GM23248 (cell line): ENCODE measurements around the gene PTPN14. TPM values are rescaled to one million over a fixed set of nuclear protein-coding genes. Genes with fewer than 3 reads are reported as not detected.

Experiments
- DNase-seq: peaks from one replicate; pipeline ENCODE4 v3.0.0-alpha.2; 2015
- H2AFZ ChIP-seq: fragments of 200-600 bp; sonication (generic); 2 replicates; pipeline ENCODE4 v1.6.1; 2016; ENCODE audit warnings: antibody characterized with exemption
- H3F3A ChIP-seq: fragments of 200-600 bp; sonication (generic); 2 replicates; pipeline ENCODE4 v1.6.1; 2016; ENCODE audit warnings: mild to moderate bottlenecking, antibody characterized with exemption, mixed run types; ENCODE audit not compliant: insufficient read depth
- H3K27ac ChIP-seq: fragments of 200-600 bp; sonication (generic); 2 replicates; pipeline ENCODE4 v1.5.1; 2016; ENCODE audit warnings: mild to moderate bottlenecking
- H3K27me3 ChIP-seq: fragments of 200-600 bp; sonication (generic); replicated peaks from 2 replicates; pipeline ENCODE4 v1.6.1; 2016; ENCODE audit warnings: mild to moderate bottlenecking; ENCODE audit not compliant: insufficient read depth
- H3K36me3 ChIP-seq: fragments of 200-600 bp; sonication (generic); 2 replicates; pipeline ENCODE4 v1.6.1; 2016; ENCODE audit warnings: low read depth, mild to moderate bottlenecking
- H3K4me1 ChIP-seq: fragments of 200-600 bp; sonication (generic); 2 replicates; pipeline ENCODE4 v1.6.1; 2016; ENCODE audit warnings: mild to moderate bottlenecking; ENCODE audit not compliant: insufficient read depth
- H3K4me2 ChIP-seq: fragments of 200-600 bp; sonication (generic); one replicate; pipeline ENCODE4 v1.6.1; 2016; ENCODE audit warnings: mild to moderate bottlenecking; ENCODE audit not compliant: unreplicated experiment
- H3K4me3 ChIP-seq: fragments of 200-600 bp; sonication (generic); 2 replicates; pipeline ENCODE4 v1.5.1; 2016; ENCODE audit warnings: mild to moderate bottlenecking
- H3K79me2 ChIP-seq: fragments of 200-600 bp; sonication (generic); 2 replicates; pipeline ENCODE4 v1.6.1; 2016; ENCODE audit warnings: mild to moderate bottlenecking; ENCODE audit not compliant: insufficient read depth
- H3K9ac ChIP-seq: fragments of 200-600 bp; sonication (generic); 2 replicates; pipeline ENCODE4 v1.6.1; 2016; ENCODE audit warnings: mild to moderate bottlenecking
- H3K9me2 ChIP-seq: fragments of 200-600 bp; sonication (generic); 2 replicates; pipeline ENCODE4 v1.6.1; 2016; ENCODE audit warnings: mixed run types, mild to moderate bottlenecking, moderate library complexity; ENCODE audit not compliant: insufficient read depth
- H3K9me3 ChIP-seq: fragments of 200-600 bp; sonication (generic); one replicate; pipeline ENCODE4 v1.6.1; 2017; ENCODE audit warnings: low read depth
- H4K20me1 ChIP-seq: fragments of 200-600 bp; sonication (generic); 2 replicates; pipeline ENCODE4 v1.6.0; 2016; ENCODE audit not compliant: insufficient read depth
- EZH2 ChIP-seq: fragments of 200-600 bp; sonication (generic); IDR thresholded peaks from 2 replicates; pipeline ENCODE4 v1.6.1; 2018; ENCODE audit warnings: antibody characterized with exemption, mild to moderate bottlenecking; ENCODE audit not compliant: insufficient read depth, poor library complexity, severe bottlenecking
- EZH2phosphoT487 ChIP-seq: fragments of 200-600 bp; sonication (generic); IDR thresholded peaks from 2 replicates; pipeline ENCODE4 v1.6.1; 2018; ENCODE audit warnings: antibody characterized with exemption, moderate library complexity, mild to moderate bottlenecking, low read depth; ENCODE audit not compliant: insufficient read depth
- WGBS, 2 experiments: methylation state at CpG; one replicate each; pipeline ENCODE4 v1.1.6; 2015 to 2017; ENCODE audit warnings: low lambda C conversion rate in 2 of 2, low coverage in 1 of 2; ENCODE audit errors: missing lambda C conversion rate in 2 of 2; 5-methylcytosine and 5-hydroxymethylcytosine counted together
- in situ Hi-C: fragments of 300-500 bp; cut with MboI; formaldehyde crosslinking; loops from 2 replicates; pipeline ENCODE4 v1.15.0; 2020
- polyA plus RNA-seq: library from polyadenylated mRNA; unstranded; fragments of >200 nt; fragmentation: Nextera tagmentation; extraction: Ambion mirVana; gene quantifications from 2 replicates; pipeline ENCODE4 v1.2.1, GENCODE V29; 2016
- total RNA-seq: library from RNA; depleted of rRNA; stranded (reverse); fragments of >200 nt; shearing (Covaris generic); gene quantifications from 2 replicates; pipeline ENCODE4 v1.2.3, GENCODE V29; 2014

The PTPN14 gene
- total and polyA plus RNA-seq, 2 experiments from 2014 or later, result 38.7 to 49.8 TPM

DNA sequence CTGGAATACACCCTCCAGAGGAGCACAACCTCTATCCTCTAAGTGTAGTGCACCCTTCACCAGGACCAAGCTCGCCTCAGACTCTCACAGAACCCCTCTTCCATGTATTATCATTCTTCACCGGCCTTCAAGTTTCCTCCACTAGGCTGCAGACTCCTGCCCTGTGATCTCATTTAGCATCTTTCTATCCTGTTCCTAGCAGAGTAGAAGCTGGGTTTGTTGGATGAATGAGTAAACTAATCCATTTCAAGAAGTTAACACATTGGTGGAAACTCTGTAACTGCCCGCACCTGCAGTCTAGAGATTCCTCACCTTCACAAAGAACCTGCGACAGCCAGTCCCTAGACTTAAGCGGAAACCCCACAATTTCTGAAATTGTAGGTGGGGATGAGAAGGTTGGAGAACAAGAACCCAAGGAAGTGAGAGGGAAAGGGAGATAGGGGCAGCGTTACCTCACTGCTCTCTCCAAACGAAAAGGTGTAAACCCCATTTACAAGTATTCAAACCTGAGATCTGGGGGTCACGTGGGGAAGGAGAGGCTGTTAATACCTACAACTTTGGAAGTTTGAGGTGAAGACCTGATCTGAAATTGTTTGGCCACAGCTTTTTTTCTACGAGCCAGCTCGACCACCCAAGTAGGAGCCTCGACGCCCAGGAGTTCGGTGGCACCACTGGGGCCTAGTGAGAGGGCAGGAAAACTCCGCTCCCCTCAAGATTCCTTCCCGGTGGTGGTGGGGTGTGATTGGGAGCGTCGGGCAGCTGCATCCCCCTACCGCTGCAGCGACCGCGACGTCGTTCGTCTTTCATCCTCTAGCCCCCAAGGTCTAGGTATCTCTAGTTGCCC lies 1.2 kb downstream of the PTPN14 start:
- DNase-seq, result peak; percentile 75
- Histone ChIP-seq H4K20me1 (peaks cover 23% of the 10 kb centered on the region; the same call in 1 of the 2 replicates), H3K79me2 (peaks cover 61% of the 10 kb centered on the region), H3K4me2 (peak overlapping the region; percentile 93), H3F3A (peaks cover 23% of the 10 kb centered on the region), H3K4me1 (peaks cover 44% of the 10 kb centered on the region), H3K27ac (peak overlapping the region; percentile 96), H3K27me3 (no peaks in the 10 kb centered on the region), H3K9me2 (no peaks in the 10 kb centered on the region), H3K9ac (peak overlapping the region; percentile 91), H2AFZ (peak overlapping the region; percentile 66), H3K9me3 (no peaks in the 10 kb centered on the region), H3K36me3 (no peaks in the 10 kb centered on the region), H3K4me3 (peak overlapping the region; percentile 91)
- TF ChIP-seq EZH2phosphoT487 (no peak), EZH2 (no peak)
- WGBS, 2 experiments, result 12% methylated on average over 24 of the region's 24 CpGs
- in situ Hi-C loops, result no loop called here

DNA sequence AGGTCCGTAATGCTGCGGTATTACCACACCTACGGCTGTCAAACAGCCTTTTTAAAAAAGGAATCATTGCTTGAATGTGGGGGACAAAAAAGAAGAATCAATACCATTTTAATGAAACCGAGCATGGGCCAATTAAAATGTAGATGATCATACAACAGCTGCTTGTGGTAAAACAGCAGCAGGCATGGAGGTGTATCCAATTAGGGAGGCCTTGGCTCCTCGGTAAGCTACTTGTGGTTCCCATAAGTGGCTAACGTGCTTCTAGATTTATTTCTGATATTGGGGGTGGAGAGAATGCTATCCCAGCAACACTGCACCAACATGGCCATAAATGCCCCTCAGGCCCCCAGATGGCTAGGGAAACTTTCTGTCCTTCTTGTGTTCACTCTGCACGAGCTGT lies 1.8 kb downstream of the PTPN14 start:
- peaks cover 23% of the 10 kb centered on the region for H3F3A ChIP-seq
- H3K79me2 ChIP-seq, result peaks cover 67% of the 10 kb centered on the region
- in situ Hi-C loops, result no loop called here
- no peak overlapping the region for H2AFZ ChIP-seq
- WGBS, 2 experiments, result 41 to 42% methylated on average over 7 of the region's 7 CpGs
- H3K4me1 ChIP-seq, result peaks cover 44% of the 10 kb centered on the region
- no peak for DNase-seq
- H3K4me3 ChIP-seq, result peak overlapping the region; percentile 91
- H3K9me2 ChIP-seq, result no peaks in the 10 kb centered on the region
- peak overlapping the region; percentile 91 for H3K9ac ChIP-seq
- H3K27me3 ChIP-seq, result no peaks in the 10 kb centered on the region
- no peaks in the 10 kb centered on the region for H3K9me3 ChIP-seq
- peak overlapping the region; percentile 93 for H3K4me2 ChIP-seq
- peak overlapping the region; percentile 96 for H3K27ac ChIP-seq
- TF ChIP-seq EZH2phosphoT487 (no peak), EZH2 (no peak)
- H3K36me3 ChIP-seq, result no peaks in the 10 kb centered on the region
- H4K20me1 ChIP-seq, result peaks cover 23% of the 10 kb centered on the region; the same call in 1 of the 2 replicates

GRCh38 chr1:214548988-214549387 lies 2.4 kb downstream of the PTPN14 start:
- no peaks in the 10 kb centered on the region for H3K9me3 ChIP-seq
- no peaks in the 10 kb centered on the region for H3K27me3 ChIP-seq
- H3K36me3 ChIP-seq, result no peaks in the 10 kb centered on the region
- in situ Hi-C loops, result no loop called here
- peaks cover 23% of the 10 kb centered on the region for H3F3A ChIP-seq
- peak overlapping the region; percentile 96 for H3K27ac ChIP-seq
- peaks cover 44% of the 10 kb centered on the region for H3K4me1 ChIP-seq
- peaks cover 73% of the 10 kb centered on the region for H3K79me2 ChIP-seq
- H3K9ac ChIP-seq, result peak overlapping the region; percentile 91
- TF ChIP-seq EZH2phosphoT487, result no peak
- TF ChIP-seq EZH2, result no peak
- H3K4me3 ChIP-seq, result peak overlapping the region; percentile 91
- H2AFZ ChIP-seq, result no peak overlapping the region
- H3K9me2 ChIP-seq, result no peaks in the 10 kb centered on the region
- peaks cover 23% of the 10 kb centered on the region; the same call in 1 of the 2 replicates for H4K20me1 ChIP-seq
- H3K4me2 ChIP-seq, result peak overlapping the region; percentile 93
- DNase-seq, result peak; percentile 77
- 0 to 1% methylated on average over 2 of the region's 2 CpGs for WGBS, 2 experiments

DNA sequence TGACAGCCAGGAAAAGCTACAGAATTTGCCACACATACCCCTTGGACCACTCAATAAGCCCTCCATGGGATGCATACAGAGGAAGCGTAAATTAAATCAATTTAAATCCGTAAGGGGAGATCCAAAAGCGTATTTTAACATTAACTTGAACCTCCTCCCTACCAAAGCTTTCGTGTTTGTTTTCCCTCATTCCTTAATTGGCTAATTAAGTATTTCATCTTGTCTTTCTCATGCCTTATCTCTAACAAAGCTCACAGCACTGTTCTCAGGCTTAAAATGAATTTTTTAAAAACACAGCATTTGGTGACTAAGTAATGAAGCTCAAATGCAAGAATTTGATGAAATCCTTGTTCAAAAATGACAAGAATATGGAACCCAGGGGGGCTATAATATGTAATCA lies 3.1 kb downstream of the PTPN14 start:
- Histone ChIP-seq H3F3A (peaks cover 23% of the 10 kb centered on the region), H3K4me3 (peak overlapping the region; percentile 91), H3K27me3 (no peaks in the 10 kb centered on the region), H3K4me2 (peak overlapping the region; percentile 93), H3K79me2 (peaks cover 80% of the 10 kb centered on the region), H3K9ac (peak overlapping the region; percentile 91), H3K4me1 (peaks cover 44% of the 10 kb centered on the region), H4K20me1 (peaks cover 23% of the 10 kb centered on the region; the same call in 1 of the 2 replicates), H3K9me2 (no peaks in the 10 kb centered on the region), H2AFZ (no peak overlapping the region), H3K27ac (peak overlapping the region; percentile 96; the same call in 1 of the 2 replicates), H3K36me3 (no peaks in the 10 kb centered on the region), H3K9me3 (no peaks in the 10 kb centered on the region)
- in situ Hi-C loops, result no loop called here
- no peak for TF ChIP-seq EZH2phosphoT487
- TF ChIP-seq EZH2, result no peak
- 96 to 99% methylated on average over 4 of the region's 4 CpGs for WGBS, 2 experiments
- DNase-seq, result no peak
